GM12878 (cell line): ENCODE measurements around the gene TRIM61. TPM values are rescaled to one million over a fixed set of nuclear protein-coding genes. Genes with fewer than 3 reads are reported as not detected.
A peak's percentile ranks its signal among the peaks of the same experiment; 100 is the strongest.

Source experiments
- ASH2L ChIP-seq: fragments of 300-600, 200-600 bp; sonication (generic); IDR thresholded peaks from 2 replicates; pipeline ENCODE4 v1.6.1; 2017; ENCODE audit warnings: low read depth, mild to moderate bottlenecking, borderline replicate concordance
- BMI1 ChIP-seq: fragments of 450-650 bp; IDR thresholded peaks from 2 replicates; pipeline ENCODE4 v1.6.1; 2016; ENCODE audit warnings: mild to moderate bottlenecking, moderate library complexity, borderline replicate concordance
- ESRRA ChIP-seq: IDR thresholded peaks from 2 replicates; pipeline ENCODE4 v1.6.1; 2012; ENCODE audit warnings: mild to moderate bottlenecking, low read length, improper control_type of control experiment
- ETV6 ChIP-seq, 2 experiments: fragments of 450-650 bp in 1 of 2; IDR thresholded peaks in 1 of 2; conservative IDR thresholded peaks in 1 of 2; 2 replicates each; pipeline ENCODE4 v1.6.1; 2014; ENCODE audit warnings: antibody characterized with exemption in 1 of 2, borderline replicate concordance in 1 of 2, low read depth in 1 of 2, mild to moderate bottlenecking in 1 of 2, moderate library complexity in 1 of 2
- HCFC1 ChIP-seq: fragments of 150-350 bp; IDR thresholded peaks from 2 replicates; pipeline ENCODE4 v1.6.1; 2014; ENCODE audit warnings: low read length
- LARP7 ChIP-seq: fragments of 450-650 bp; IDR thresholded peaks from 2 replicates; pipeline ENCODE4 v1.6.1; 2017; ENCODE audit warnings: mild to moderate bottlenecking
- NR2C2 ChIP-seq: IDR thresholded peaks from 2 replicates; pipeline ENCODE4 v1.6.1; 2011; ENCODE audit warnings: borderline replicate concordance, low read depth; ENCODE audit not compliant: control insufficient read depth, insufficient read length
- NRF1 ChIP-seq: conservative IDR thresholded peaks from 2 replicates; pipeline ENCODE4 v1.6.1; 2011; ENCODE audit warnings: mild to moderate bottlenecking, low read depth, low read length, improper control_type of control experiment
- PML ChIP-seq: IDR thresholded peaks from 2 replicates; pipeline ENCODE4 v1.6.1; 2012; ENCODE audit warnings: low read length, inconsistent platforms
- POU2F2 ChIP-seq: IDR thresholded peaks from 3 replicates; pipeline ENCODE4 v1.6.1; 2011; ENCODE audit warnings: low read depth, mild to moderate bottlenecking, low read length, borderline replicate concordance
- RAD21 ChIP-seq: IDR thresholded peaks from 2 replicates; pipeline ENCODE4 v1.6.1; 2011; ENCODE audit warnings: mild to moderate bottlenecking, low read depth, low read length, moderate library complexity; ENCODE audit not compliant: insufficient read depth
- SMC3 ChIP-seq: IDR thresholded peaks from 2 replicates; pipeline ENCODE4 v1.6.1; 2011; ENCODE audit warnings: low read length, improper control_type of control experiment, borderline replicate concordance
- TCF7 ChIP-seq: IDR thresholded peaks from 2 replicates; pipeline ENCODE4 v1.6.1; 2014; ENCODE audit warnings: antibody characterized with exemption, borderline replicate concordance
- ZBED1 ChIP-seq: IDR thresholded peaks from 2 replicates; pipeline ENCODE4 v1.6.1; 2016; ENCODE audit warnings: borderline replicate concordance
- ZNF592 ChIP-seq: fragments of 450-650 bp; IDR thresholded peaks from 2 replicates; pipeline ENCODE4 v1.6.1; 2017; ENCODE audit warnings: mild to moderate bottlenecking, moderate library complexity
- polyA plus RNA-seq, 11 experiments: library from polyadenylated mRNA; depleted of rRNA in 4 of 11; unstranded in 6 of 11; stranded (reverse) in 5 of 11; fragments of >200 nt; fragmentation: Nextera tagmentation in 4 of 11; fragmentation: Illumina TruSeq in 1 of 11; extraction: Ambion mirVana in 4 of 11; extraction: Trizol in 1 of 11; gene quantifications; 1 replicate in 1 of 11; 2 replicates in 10 of 11; pipeline versions ENCODE4 v1.2.1 to v1.2.3, GENCODE V29; 2011 to 2016; ENCODE audit warnings: inconsistent platforms in 2 of 11, missing spikeins in 2 of 11, low read depth in 1 of 11
- total RNA-seq, 4 experiments: library from RNA; depleted of rRNA in 3 of 4; stranded (reverse); fragments of >200 nt in 3 of 4; fragmentation: Illumina TruSeq in 1 of 4; extraction: Trizol in 1 of 4; gene quantifications; 2 replicates each; pipeline versions ENCODE4 v1.2.1 to v1.2.3, GENCODE V29; 2013 to 2021
- TF ChIP-seq, protein P1 (sequence below), 3 experiments: IDR thresholded peaks in 2 of 3; conservative IDR thresholded peaks in 1 of 3; 2 replicates each; pipeline ENCODE4 v1.5.1; 2011; ENCODE audit warnings: low read depth in 3 of 3, low read length in 3 of 3, mild to moderate bottlenecking in 3 of 3, control low read depth in 2 of 3, moderate library complexity in 2 of 3, inconsistent platforms in 1 of 3, mixed read lengths in 1 of 3; ENCODE audit not compliant: control insufficient read depth in 2 of 3, insufficient read depth in 1 of 3; ENCODE audit errors: extremely low read depth in 1 of 3
- TF ChIP-seq, protein P2 (sequence below): fragments of 150-350 bp; IDR thresholded peaks from 2 replicates; pipeline ENCODE4 v1.6.1; 2014; ENCODE audit warnings: mild to moderate bottlenecking, low read depth, low read length
- TF ChIP-seq, protein P3 (sequence below): fragments of 450-650 bp; formaldehyde crosslinking; IDR thresholded peaks from 2 replicates; pipeline ENCODE4 v1.4.0; 2022; ENCODE audit warnings: mild to moderate bottlenecking, moderate library complexity

The TRIM61 gene
- total and polyA plus RNA-seq, 10 of the 15 experiments (the other 5 are each of a cell fraction or from before 2014, with no cell fraction given): 3.2 to 10.9 (median 5.7) TPM

DNA sequence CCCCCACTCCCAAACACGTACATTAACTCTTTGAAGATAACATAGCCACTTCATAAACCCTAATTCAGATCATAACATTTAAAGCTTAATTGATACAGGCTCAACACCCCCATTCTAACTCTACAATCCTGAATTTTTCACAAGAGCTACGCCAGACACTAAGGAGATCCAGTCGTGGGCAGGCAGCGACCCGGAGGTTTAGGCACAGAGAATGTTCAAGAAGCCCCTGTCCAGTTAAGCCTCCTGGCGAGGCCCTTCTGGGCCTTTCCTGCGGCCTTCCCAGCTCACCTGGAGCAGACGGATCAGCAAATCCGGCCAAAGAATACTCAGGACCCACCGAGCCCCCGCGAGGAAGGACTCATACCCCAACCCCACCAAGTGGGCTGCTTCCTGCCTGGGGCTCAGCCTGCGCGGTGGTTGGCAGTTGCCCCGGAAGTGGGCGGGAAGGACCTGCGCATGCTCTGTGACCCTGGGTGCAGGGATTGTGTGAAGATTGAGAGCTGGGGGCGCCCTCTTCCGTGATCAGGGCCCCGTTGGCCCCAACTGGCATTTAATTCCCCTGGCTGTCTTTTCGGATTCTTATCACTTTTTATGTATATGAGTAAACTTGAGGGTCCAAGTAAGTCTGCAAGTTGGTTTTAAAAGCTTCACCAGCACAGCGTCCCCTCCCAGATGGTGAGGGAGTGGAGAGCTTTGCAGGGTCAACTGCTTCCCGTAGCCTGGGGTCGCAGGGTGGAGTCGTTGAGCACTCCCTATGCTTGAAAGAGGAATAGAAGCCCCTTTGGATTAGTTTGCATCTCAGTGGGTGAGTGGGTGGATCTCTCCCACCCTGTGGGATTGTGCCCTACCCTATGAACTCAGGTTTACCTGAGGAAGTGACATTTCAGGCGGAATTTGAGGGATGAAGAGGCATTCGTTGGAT is at the start of gene TRIM61 (continued):
- TF ChIP-seq NR2C2: no peak
- TF ChIP-seq TCF7: no peak
- 0 out of 3 replicates have a peak, but pooled peaks have one; percentile 11 for TF ChIP-seq POU2F2
- peak; percentile 86 for TF ChIP-seq PML
- no peak for TF ChIP-seq LARP7
- TF ChIP-seq ETV6 (conservative IDR thresholded peaks at IDR 0.05 in 1 of 2, IDR thresholded peaks at IDR 0.05 in 1 of 2; ENCODE audit: borderline replicate concordance in 1 of 2, low read depth in 1 of 2): no peak
- no peak for TF ChIP-seq ZNF592
- no peak for TF ChIP-seq ASH2L
- TF ChIP-seq, protein P1, sequence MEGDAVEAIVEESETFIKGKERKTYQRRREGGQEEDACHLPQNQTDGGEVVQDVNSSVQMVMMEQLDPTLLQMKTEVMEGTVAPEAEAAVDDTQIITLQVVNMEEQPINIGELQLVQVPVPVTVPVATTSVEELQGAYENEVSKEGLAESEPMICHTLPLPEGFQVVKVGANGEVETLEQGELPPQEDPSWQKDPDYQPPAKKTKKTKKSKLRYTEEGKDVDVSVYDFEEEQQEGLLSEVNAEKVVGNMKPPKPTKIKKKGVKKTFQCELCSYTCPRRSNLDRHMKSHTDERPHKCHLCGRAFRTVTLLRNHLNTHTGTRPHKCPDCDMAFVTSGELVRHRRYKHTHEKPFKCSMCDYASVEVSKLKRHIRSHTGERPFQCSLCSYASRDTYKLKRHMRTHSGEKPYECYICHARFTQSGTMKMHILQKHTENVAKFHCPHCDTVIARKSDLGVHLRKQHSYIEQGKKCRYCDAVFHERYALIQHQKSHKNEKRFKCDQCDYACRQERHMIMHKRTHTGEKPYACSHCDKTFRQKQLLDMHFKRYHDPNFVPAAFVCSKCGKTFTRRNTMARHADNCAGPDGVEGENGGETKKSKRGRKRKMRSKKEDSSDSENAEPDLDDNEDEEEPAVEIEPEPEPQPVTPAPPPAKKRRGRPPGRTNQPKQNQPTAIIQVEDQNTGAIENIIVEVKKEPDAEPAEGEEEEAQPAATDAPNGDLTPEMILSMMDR (IDR thresholded peaks at IDR 0.05 in 2 of 3, conservative IDR thresholded peaks at IDR 0.05 in 1 of 3; ENCODE audit: control insufficient read depth in 2 of 3, extremely low read depth in 1 of 3, insufficient read depth in 1 of 3, low read depth in 3 of 3, low read length in 3 of 3): peak; percentile 29 to 55 (median 40); a peak in 5 of 6 replicates
- no peak for TF ChIP-seq ZBED1
- TF ChIP-seq, protein P2, sequence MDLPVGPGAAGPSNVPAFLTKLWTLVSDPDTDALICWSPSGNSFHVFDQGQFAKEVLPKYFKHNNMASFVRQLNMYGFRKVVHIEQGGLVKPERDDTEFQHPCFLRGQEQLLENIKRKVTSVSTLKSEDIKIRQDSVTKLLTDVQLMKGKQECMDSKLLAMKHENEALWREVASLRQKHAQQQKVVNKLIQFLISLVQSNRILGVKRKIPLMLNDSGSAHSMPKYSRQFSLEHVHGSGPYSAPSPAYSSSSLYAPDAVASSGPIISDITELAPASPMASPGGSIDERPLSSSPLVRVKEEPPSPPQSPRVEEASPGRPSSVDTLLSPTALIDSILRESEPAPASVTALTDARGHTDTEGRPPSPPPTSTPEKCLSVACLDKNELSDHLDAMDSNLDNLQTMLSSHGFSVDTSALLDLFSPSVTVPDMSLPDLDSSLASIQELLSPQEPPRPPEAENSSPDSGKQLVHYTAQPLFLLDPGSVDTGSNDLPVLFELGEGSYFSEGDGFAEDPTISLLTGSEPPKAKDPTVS: no peak
- no peak for TF ChIP-seq BMI1
- peak; percentile 55 for TF ChIP-seq RAD21
- no peak for TF ChIP-seq ESRRA
- peak; percentile 21; the same call in 1 of the 2 replicates for TF ChIP-seq HCFC1
- TF ChIP-seq SMC3: peak; percentile 33; the same call in 1 of the 2 replicates
- TF ChIP-seq, protein P3, sequence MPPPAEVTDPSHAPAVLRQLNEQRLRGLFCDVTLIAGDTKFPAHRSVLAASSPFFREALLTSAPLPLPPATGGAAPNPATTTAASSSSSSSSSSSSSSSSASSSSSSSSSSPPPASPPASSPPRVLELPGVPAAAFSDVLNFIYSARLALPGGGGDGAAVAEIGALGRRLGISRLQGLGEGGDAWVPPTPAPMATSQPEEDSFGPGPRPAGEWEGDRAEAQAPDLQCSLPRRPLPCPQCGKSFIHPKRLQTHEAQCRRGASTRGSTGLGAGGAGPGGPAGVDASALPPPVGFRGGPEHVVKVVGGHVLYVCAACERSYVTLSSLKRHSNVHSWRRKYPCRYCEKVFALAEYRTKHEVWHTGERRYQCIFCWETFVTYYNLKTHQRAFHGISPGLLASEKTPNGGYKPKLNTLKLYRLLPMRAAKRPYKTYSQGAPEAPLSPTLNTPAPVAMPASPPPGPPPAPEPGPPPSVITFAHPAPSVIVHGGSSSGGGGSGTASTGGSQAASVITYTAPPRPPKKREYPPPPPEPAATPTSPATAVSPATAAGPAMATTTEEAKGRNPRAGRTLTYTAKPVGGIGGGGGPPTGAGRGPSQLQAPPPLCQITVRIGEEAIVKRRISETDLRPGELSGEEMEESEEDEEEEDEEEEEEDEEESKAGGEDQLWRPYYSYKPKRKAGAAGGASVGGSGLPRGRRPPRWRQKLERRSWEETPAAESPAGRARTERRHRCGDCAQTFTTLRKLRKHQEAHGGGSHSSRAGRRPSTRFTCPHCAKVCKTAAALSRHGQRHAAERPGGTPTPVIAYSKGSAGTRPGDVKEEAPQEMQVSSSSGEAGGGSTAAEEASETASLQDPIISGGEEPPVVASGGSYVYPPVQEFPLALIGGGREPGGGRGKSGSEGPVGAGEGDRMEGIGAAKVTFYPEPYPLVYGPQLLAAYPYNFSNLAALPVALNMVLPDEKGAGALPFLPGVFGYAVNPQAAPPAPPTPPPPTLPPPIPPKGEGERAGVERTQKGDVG (CRISPR knock-in tag): no peak
- peak; percentile 78 for TF ChIP-seq NRF1
